ENCODE measurements around the gene PILRA.

- TF ChIP-seq CREB1 (IDR thresholded peaks at IDR 0.05) (no peak), CREB1 (CRISPR knock-in tag; IDR thresholded peaks at IDR 0.05) (no peak), POLR2A (IDR thresholded peaks at IDR 0.05; ENCODE audit: insufficient read depth in 1 of 2, low read depth in 2 of 2, low read length in 2 of 2) (no peak; a peak in 1 of 4 replicates), CTCF (CRISPR knock-in tag; IDR thresholded peaks at IDR 0.05) (no peak), ZNF274 (CRISPR knock-in tag; IDR thresholded peaks at IDR 0.05) (no peak; the same call in 1 of the 2 replicates), ZNF468 (CRISPR knock-in tag; IDR thresholded peaks at IDR 0.05) (no peak), ZNF282 (IDR thresholded peaks at IDR 0.05; ENCODE audit: partially characterized antibody) (no peak), EHMT2 (IDR thresholded peaks at IDR 0.05; ENCODE audit: borderline replicate concordance, low read depth, low read length) (no peak), IRF1 (CRISPR knock-in tag; IDR thresholded peaks at IDR 0.05; ENCODE audit: low read depth) (no peak), HMG20B (CRISPR knock-in tag; conservative IDR thresholded peaks at IDR 0.05) (no peak), HMG20A (CRISPR knock-in tag; IDR thresholded peaks at IDR 0.05; ENCODE audit: borderline replicate concordance) (no peak), ARHGAP35 (CRISPR knock-in tag; IDR thresholded peaks at IDR 0.05; ENCODE audit: borderline replicate concordance) (no peak; the same call in 1 of the 2 replicates)
- TF ChIP-seq, protein P1, sequence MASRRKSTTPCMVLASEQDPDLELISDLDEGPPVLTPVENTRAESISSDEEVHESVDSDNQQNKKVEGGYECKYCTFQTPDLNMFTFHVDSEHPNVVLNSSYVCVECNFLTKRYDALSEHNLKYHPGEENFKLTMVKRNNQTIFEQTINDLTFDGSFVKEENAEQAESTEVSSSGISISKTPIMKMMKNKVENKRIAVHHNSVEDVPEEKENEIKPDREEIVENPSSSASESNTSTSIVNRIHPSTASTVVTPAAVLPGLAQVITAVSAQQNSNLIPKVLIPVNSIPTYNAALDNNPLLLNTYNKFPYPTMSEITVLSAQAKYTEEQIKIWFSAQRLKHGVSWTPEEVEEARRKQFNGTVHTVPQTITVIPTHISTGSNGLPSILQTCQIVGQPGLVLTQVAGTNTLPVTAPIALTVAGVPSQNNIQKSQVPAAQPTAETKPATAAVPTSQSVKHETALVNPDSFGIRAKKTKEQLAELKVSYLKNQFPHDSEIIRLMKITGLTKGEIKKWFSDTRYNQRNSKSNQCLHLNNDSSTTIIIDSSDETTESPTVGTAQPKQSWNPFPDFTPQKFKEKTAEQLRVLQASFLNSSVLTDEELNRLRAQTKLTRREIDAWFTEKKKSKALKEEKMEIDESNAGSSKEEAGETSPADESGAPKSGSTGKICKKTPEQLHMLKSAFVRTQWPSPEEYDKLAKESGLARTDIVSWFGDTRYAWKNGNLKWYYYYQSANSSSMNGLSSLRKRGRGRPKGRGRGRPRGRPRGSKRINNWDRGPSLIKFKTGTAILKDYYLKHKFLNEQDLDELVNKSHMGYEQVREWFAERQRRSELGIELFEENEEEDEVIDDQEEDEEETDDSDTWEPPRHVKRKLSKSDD (CRISPR knock-in tag; IDR thresholded peaks at IDR 0.05; ENCODE audit: low read depth) = no peak
- TF ChIP-seq, protein P2, sequence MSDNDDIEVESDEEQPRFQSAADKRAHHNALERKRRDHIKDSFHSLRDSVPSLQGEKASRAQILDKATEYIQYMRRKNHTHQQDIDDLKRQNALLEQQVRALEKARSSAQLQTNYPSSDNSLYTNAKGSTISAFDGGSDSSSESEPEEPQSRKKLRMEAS (IDR thresholded peaks at IDR 0.05) = no peak
Observed at GRCh38 chr7:100429637-100430492, 56.6 kb downstream of the PILRA start, which contains the start of gene MEPCE.

All from HepG2 (cell line).